Karpas-422 (cell line): ENCODE results near the gene GNAI3. TPM values are rescaled to one million over a fixed set of nuclear protein-coding genes. Genes with fewer than 3 reads are reported as not detected.

Experiments
- DNase-seq: peaks from one replicate; pipeline ENCODE4 v3.0.0-alpha.2; 2015
- H2AFZ ChIP-seq: fragments of 200-600 bp; sonication (generic); 2 replicates; pipeline ENCODE4 v1.6.1; 2014; ENCODE audit warnings: antibody characterized with exemption, low read length, mixed read lengths
- H3K27ac ChIP-seq: fragments of 200-600 bp; sonication (generic); 2 replicates; pipeline ENCODE4 v1.5.1; 2014; ENCODE audit warnings: mild to moderate bottlenecking, low read length, moderate library complexity
- H3K27me3 ChIP-seq: fragments of 200-600 bp; sonication (generic); 2 replicates; pipeline ENCODE4 v1.6.1; 2014; ENCODE audit warnings: low read length, mixed read lengths
- H3K36me3 ChIP-seq: fragments of 200-600 bp; sonication (generic); 2 replicates; pipeline ENCODE4 v1.6.1; 2014; ENCODE audit warnings: low read length, mixed read lengths; ENCODE audit not compliant: insufficient read depth
- H3K4me1 ChIP-seq: fragments of 200-600 bp; sonication (generic); 2 replicates; pipeline ENCODE4 v1.6.1; 2014; ENCODE audit warnings: mild to moderate bottlenecking, low read length, mixed read lengths
- H3K4me2 ChIP-seq: fragments of 200-600 bp; sonication (generic); 2 replicates; pipeline ENCODE4 v1.6.1; 2014; ENCODE audit warnings: low read length, low read depth, mild to moderate bottlenecking; ENCODE audit not compliant: poor library complexity, severe bottlenecking
- H3K4me3 ChIP-seq: fragments of 200-600 bp; sonication (generic); 2 replicates; pipeline ENCODE4 v1.5.1; 2014; ENCODE audit warnings: mild to moderate bottlenecking, antibody characterized with exemption, low read length, mixed read lengths
- H3K79me2 ChIP-seq: fragments of 200-600 bp; sonication (generic); 2 replicates; pipeline ENCODE4 v1.6.1; 2014; ENCODE audit warnings: mild to moderate bottlenecking, low read length, mixed read lengths
- H3K9ac ChIP-seq: fragments of 200-600 bp; sonication (generic); 2 replicates; pipeline ENCODE4 v1.6.0; 2014; ENCODE audit warnings: low read length
- H3K9me2 ChIP-seq: fragments of 200-600 bp; sonication (generic), shearing (Covaris generic); replicated peaks from 2 replicates; pipeline ENCODE4 v1.6.0; 2014; ENCODE audit warnings: mild to moderate bottlenecking, low read length, moderate library complexity; ENCODE audit not compliant: insufficient read depth
- H3K9me3 ChIP-seq: fragments of 300-700, 200-600 bp; sonication (generic); 2 replicates; pipeline ENCODE4 v1.6.1; 2014; ENCODE audit warnings: low read length, mixed read lengths
- H4K20me1 ChIP-seq: fragments of 200-600 bp; sonication (generic); 2 replicates; pipeline ENCODE4 v1.6.1; 2014; ENCODE audit warnings: mild to moderate bottlenecking, antibody characterized with exemption, low read length, low read depth; ENCODE audit not compliant: insufficient read depth
- total RNA-seq: library from RNA; depleted of rRNA; stranded (reverse); fragments of >200 nt; shearing (Covaris generic); gene quantifications from 2 replicates; pipeline ENCODE4 v1.2.3, GENCODE V29; 2014; ENCODE audit warnings: low replicate concordance

The GNAI3 gene
- total RNA-seq, 1 experiment from 2014 or later, result 12.6 TPM

DNA sequence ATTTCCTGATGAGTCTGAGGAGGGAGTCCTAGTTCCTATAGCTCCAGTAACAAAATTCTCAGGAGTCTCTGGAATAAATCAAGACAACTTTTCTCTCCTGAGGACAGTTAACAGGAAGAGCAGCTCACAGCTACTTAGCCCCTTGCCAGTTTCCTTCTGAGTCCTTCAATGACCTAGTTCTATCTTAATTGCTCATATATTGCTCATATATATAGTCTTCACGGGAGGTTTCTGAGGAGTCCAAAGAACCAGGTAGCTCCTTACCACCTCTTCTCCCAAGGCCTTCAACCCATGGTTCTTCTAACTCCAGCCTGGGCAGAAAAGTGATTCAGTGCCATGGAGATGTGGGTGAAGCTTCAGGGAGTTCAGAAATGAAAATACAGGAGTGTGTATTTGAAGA lies 43.4 kb upstream of the GNAI3 start:
- Histone ChIP-seq H3K9ac (no peak overlapping the region), H3K4me3 (no peak overlapping the region), H3K36me3 (peaks cover 9% of the 10 kb centered on the region; the same call in 1 of the 2 replicates), H3K9me2 (no peaks in the 10 kb centered on the region), H3K27ac (no peak overlapping the region), H3K27me3 (no peaks in the 10 kb centered on the region), H3K79me2 (no peaks in the 10 kb centered on the region), H3K9me3 (no peaks in the 10 kb centered on the region), H4K20me1 (peaks cover 5% of the 10 kb centered on the region; the same call in 1 of the 2 replicates), H3K4me2 (no peak overlapping the region), H2AFZ (no peak overlapping the region), H3K4me1 (peaks cover 6% of the 10 kb centered on the region)
- no peak for DNase-seq

DNA sequence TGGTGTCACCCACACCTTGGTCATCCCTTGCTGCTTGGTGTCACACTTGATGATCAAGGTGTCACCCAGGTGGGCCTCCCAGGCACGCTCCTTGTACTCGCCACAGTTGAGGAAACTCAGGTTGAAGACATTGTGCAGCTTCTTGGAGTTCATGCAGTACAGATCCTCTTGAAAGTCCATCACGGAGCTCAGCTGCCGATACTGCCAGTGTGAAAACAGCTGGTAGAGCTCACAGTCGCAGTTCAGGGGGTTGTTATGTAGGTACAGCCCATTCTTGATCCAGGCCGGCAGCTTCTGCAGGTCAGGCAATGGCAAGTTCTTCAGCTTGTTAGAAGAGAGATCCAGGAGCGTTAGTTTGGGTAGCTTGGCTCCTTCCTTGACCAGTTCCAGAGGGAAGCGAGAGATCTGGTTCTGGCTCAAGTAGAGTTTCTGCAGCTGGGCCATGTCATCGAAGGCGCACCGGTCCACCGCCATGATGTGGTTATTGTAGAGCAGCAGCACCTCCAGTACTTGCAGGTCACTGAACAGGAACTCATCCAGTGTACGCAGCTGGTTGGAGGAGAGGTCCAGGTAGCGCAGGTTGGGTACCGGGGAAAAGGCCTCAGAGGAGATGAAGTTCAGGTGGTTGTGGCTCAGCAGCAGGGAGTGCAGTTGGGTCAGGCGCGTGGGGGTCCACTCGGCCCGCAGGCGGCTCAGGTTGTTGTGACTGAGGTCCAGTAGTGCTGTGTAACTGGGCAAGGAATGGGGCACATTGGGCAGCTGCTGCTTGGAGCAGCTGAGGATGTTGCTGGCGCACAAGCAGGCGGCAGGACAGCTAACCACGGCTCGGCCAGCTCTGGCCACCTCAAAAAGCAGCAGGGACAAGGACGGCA lies 40.2 kb upstream of the GNAI3 start:
- Histone ChIP-seq H4K20me1 (no peaks in the 10 kb centered on the region), H3K79me2 (no peaks in the 10 kb centered on the region), H3K4me1 (peaks cover 9% of the 10 kb centered on the region), H3K9me3 (no peaks in the 10 kb centered on the region), H3K27me3 (no peaks in the 10 kb centered on the region), H3K27ac (no peak overlapping the region), H3K4me3 (no peak overlapping the region), H3K9ac (no peak overlapping the region), H3K9me2 (no peaks in the 10 kb centered on the region), H2AFZ (no peak overlapping the region), H3K36me3 (no peaks in the 10 kb centered on the region), H3K4me2 (no peak overlapping the region)
- DNase-seq, result no peak

DNA sequence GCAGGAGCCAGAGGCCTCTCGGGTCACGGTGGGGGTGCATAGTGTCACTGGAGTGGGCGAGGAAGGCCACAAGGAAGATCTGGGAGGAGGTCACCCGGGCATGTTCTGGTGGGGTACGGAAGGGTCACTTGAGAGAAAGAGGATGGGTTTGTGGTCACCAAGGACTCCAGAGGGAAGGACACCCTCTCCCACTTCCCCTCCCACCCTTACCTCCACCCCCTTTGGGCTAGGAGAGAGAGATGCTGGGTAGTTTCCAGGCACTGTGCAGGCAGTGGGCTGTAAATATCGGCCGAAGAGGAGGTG lies 39.6 kb upstream of the GNAI3 start:
- no peak for DNase-seq
- no peak overlapping the region; the same call in 1 of the 2 replicates for H2AFZ ChIP-seq
- H4K20me1 ChIP-seq, result no peaks in the 10 kb centered on the region
- no peaks in the 10 kb centered on the region for H3K9me3 ChIP-seq
- no peaks in the 10 kb centered on the region for H3K79me2 ChIP-seq
- H3K4me2 ChIP-seq, result peak overlapping the region; percentile 82
- peak overlapping the region; percentile 65; the same call in 1 of the 2 replicates for H3K4me3 ChIP-seq
- no peaks in the 10 kb centered on the region for H3K27me3 ChIP-seq
- no peak overlapping the region for H3K27ac ChIP-seq
- H3K36me3 ChIP-seq, result no peaks in the 10 kb centered on the region
- H3K4me1 ChIP-seq, result peaks cover 9% of the 10 kb centered on the region
- peak overlapping the region; percentile 54; the same call in 1 of the 2 replicates for H3K9ac ChIP-seq
- no peaks in the 10 kb centered on the region for H3K9me2 ChIP-seq

DNA sequence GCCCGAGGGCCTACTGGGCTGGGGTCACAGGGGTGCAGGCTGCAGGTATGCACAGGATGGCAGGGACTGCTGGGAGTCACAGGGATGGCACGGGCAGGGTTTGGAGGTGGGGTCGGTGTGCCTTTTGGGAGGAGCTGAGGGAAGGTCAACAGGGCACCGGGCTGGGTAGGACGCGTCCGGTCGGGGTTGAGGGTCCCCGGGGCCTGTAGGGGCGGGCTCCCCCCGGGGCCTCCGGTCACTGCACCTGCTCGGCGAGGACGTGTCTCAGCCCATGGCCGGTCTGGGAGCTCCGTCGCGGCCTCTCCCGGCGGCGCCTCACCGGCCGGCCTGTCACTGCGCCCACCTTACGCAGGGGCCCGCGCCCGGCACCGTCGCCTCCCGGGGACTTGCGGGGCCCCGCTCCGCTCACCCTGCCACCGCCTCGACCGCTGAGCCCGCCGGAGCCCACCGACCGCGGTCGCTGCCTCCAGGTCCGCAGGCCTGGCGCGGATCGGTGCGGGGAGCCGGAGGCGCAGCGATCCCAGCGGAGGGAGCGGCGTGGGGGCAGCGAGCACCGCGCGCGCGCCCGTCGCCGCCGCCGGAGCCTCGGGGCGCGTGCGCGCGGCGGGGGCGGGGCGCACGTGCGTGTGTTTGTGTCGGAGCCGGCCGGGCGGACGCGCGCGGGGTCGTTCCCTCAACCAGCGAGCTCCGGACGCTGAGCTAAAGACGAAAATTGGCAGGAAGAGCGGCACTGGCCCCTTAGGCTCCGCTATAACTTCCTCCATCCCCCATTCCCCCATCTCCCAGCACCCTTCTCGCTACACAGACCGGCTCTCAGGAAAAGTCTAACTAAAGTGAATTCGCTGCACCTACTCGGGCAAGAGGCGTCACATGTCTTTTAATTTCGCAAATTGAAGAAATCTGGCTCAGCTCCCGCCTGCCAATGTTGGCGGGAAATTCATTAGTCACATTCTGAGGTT lies 39.0 kb upstream of the GNAI3 start, which contains the start of gene AMIGO1:
Gene AMIGO1 (minus strand): TSS at position 552 of the 959 bp plus-strand sequence. CDS start 815 bp downstream, outside the sequence.
- H3K9ac ChIP-seq, result peak within 1 kb of the TSS; percentile 60
- peak within 1 kb of the TSS; percentile 65 for H3K4me3 ChIP-seq
- H3K36me3 ChIP-seq, result no peaks in the 10 kb centered on the region
- H3K9me3 ChIP-seq, result no peaks in the 10 kb centered on the region
- H3K27ac ChIP-seq, result no peak within 1 kb of the TSS
- peak within 1 kb of the TSS; percentile 91 for H2AFZ ChIP-seq
- H3K79me2 ChIP-seq, result no peaks in the 10 kb centered on the region
- H3K4me1 ChIP-seq, result peaks cover 9% of the 10 kb centered on the region
- DNase-seq, result peak; percentile 75
- H4K20me1 ChIP-seq, result no peaks in the 10 kb centered on the region
- H3K9me2 ChIP-seq, result no peaks in the 10 kb centered on the region
- peak within 1 kb of the TSS; percentile 82 for H3K4me2 ChIP-seq
- H3K27me3 ChIP-seq, result no peaks in the 10 kb centered on the region

- Histone ChIP-seq H3K9me3 (no peaks in the 10 kb centered on the region), H3K9me2 (no peaks in the 10 kb centered on the region), H3K4me1 (peaks cover 14% of the 10 kb centered on the region), H2AFZ (no peak overlapping the region), H3K36me3 (no peaks in the 10 kb centered on the region), H3K9ac (no peak overlapping the region), H4K20me1 (no peaks in the 10 kb centered on the region), H3K79me2 (no peaks in the 10 kb centered on the region), H3K27ac (no peak overlapping the region), H3K27me3 (no peaks in the 10 kb centered on the region), H3K4me3 (no peak overlapping the region), H3K4me2 (no peak overlapping the region)
- no peak for DNase-seq
Observed at GRCh38 chr1:109513110-109513710, 35.2 kb upstream of the GNAI3 start.

- no peaks in the 10 kb centered on the region for H3K9me3 ChIP-seq
- H3K27ac ChIP-seq, result no peak overlapping the region
- H3K4me2 ChIP-seq, result no peak overlapping the region
- H4K20me1 ChIP-seq, result no peaks in the 10 kb centered on the region
- no peak overlapping the region for H2AFZ ChIP-seq
- H3K4me3 ChIP-seq, result no peak overlapping the region
- H3K36me3 ChIP-seq, result no peaks in the 10 kb centered on the region
- H3K9me2 ChIP-seq, result no peaks in the 10 kb centered on the region
- no peak overlapping the region for H3K9ac ChIP-seq
- no peaks in the 10 kb centered on the region for H3K79me2 ChIP-seq
- no peaks in the 10 kb centered on the region for H3K27me3 ChIP-seq
- peaks cover 9% of the 10 kb centered on the region for H3K4me1 ChIP-seq
- no peak for DNase-seq
Observed at GRCh38 chr1:109514846-109515245, 33.6 kb upstream of the GNAI3 start.

DNA sequence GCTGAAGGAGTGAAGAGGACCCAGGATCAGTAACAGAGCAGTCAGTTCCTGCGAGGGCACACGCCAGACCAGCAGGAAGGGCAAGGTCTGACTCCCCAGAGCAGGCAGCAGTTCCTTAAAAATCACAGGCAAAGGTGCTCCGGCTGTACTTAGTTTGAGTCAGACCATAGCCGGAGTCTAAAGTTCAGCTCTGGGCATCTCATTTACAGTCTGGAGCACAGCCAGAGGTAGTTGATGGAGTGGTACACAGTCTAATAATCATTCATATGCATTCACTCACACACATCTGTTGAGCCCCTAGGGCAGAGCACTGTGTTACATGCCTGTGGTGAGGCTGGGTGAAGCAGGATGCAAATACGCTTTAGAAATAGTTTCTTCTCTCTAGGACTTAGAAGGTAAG lies 31.5 kb upstream of the GNAI3 start:
- Histone ChIP-seq H3K4me1 (peaks cover 5% of the 10 kb centered on the region), H3K4me2 (no peak overlapping the region), H4K20me1 (no peaks in the 10 kb centered on the region), H3K9me3 (no peaks in the 10 kb centered on the region), H3K4me3 (no peak overlapping the region), H3K79me2 (no peaks in the 10 kb centered on the region), H2AFZ (no peak overlapping the region), H3K9ac (no peak overlapping the region), H3K9me2 (no peaks in the 10 kb centered on the region), H3K27ac (no peak overlapping the region), H3K27me3 (no peaks in the 10 kb centered on the region), H3K36me3 (no peaks in the 10 kb centered on the region)
- no peak for DNase-seq

GRCh38 chr1:109517337-109517736 lies 31.1 kb upstream of the GNAI3 start:
- H3K27ac ChIP-seq, result no peak overlapping the region
- no peak overlapping the region for H2AFZ ChIP-seq
- peaks cover 5% of the 10 kb centered on the region for H3K4me1 ChIP-seq
- H3K79me2 ChIP-seq, result no peaks in the 10 kb centered on the region
- no peak for DNase-seq
- no peaks in the 10 kb centered on the region for H3K27me3 ChIP-seq
- no peaks in the 10 kb centered on the region for H3K9me3 ChIP-seq
- no peak overlapping the region for H3K4me2 ChIP-seq
- H3K9ac ChIP-seq, result no peak overlapping the region
- no peak overlapping the region for H3K4me3 ChIP-seq
- H3K36me3 ChIP-seq, result no peaks in the 10 kb centered on the region
- H4K20me1 ChIP-seq, result no peaks in the 10 kb centered on the region
- H3K9me2 ChIP-seq, result no peaks in the 10 kb centered on the region
